Naive B cell (primary cell): Measurements from ENCODE around the gene CYP27B1. TPM values are rescaled to one million over a fixed set of nuclear protein-coding genes. Genes with fewer than 3 reads are reported as not detected.

Experiments
- ATAC-seq, 2 donors: fragments of 150-1000 bp; cut with Tn5 transposase; 2 replicates each; pipeline ENCODE4 v1.10.0; 2021; ENCODE audit warnings: low read depth in 2 of 2, mild to moderate bottlenecking in 2 of 2, moderate library complexity in 2 of 2
- DNase-seq: peaks from one replicate; pipeline ENCODE4 v3.0.0; 2022
- H3K27ac Mint-ChIP-seq, 6 donors: one replicate each; pipeline ENCODE4 v1.8.0; 2020 to 2022; ENCODE audit warnings: mild to moderate bottlenecking in 6 of 6, mixed read lengths in 6 of 6, moderate library complexity in 5 of 6, inconsistent platforms in 2 of 6
- H3K27me3 Mint-ChIP-seq, 3 donors: one replicate each; pipeline ENCODE4 v1.8.0; 2021 to 2022; ENCODE audit warnings: mixed read lengths in 3 of 3, mild to moderate bottlenecking in 1 of 3
- H3K36me3 Mint-ChIP-seq, 2 donors: one replicate each; pipeline ENCODE4 v1.8.0; 2020 to 2022; ENCODE audit warnings: mixed read lengths in 2 of 2, inconsistent platforms in 1 of 2, mild to moderate bottlenecking in 1 of 2
- H3K4me1 Mint-ChIP-seq, 3 donors: one replicate each; pipeline ENCODE4 v1.8.0; 2020 to 2022; ENCODE audit warnings: mixed read lengths in 3 of 3, inconsistent platforms in 1 of 3, mild to moderate bottlenecking in 1 of 3, moderate library complexity in 1 of 3
- H3K4me3 Mint-ChIP-seq, 8 donors: one replicate each; pipeline ENCODE4 v1.8.0; 2020 to 2022; ENCODE audit warnings: mild to moderate bottlenecking in 8 of 8, mixed read lengths in 8 of 8, moderate library complexity in 8 of 8, inconsistent platforms in 2 of 8
- H3K9me3 Mint-ChIP-seq, 7 donors: one replicate each; pipeline ENCODE4 v1.8.0; 2020 to 2022; ENCODE audit warnings: mixed read lengths in 7 of 7, mild to moderate bottlenecking in 5 of 7, inconsistent platforms in 2 of 7, moderate library complexity in 1 of 7
- polyA plus RNA-seq, 6 donors: library from polyadenylated mRNA; unstranded; fragments of 300-500 nt; fragmentation: Illumina TruSeq; gene quantifications; one replicate each; pipeline ENCODE4 v1.2.3, GENCODE V29; 2021; ENCODE audit warnings: low read depth in 6 of 6

CYP27B1 gene
- polyA plus RNA-seq, 6 donors from 2014 or later: 0.09 to 0.58 (median 0.31) TPM; not detected in 3

DNA sequence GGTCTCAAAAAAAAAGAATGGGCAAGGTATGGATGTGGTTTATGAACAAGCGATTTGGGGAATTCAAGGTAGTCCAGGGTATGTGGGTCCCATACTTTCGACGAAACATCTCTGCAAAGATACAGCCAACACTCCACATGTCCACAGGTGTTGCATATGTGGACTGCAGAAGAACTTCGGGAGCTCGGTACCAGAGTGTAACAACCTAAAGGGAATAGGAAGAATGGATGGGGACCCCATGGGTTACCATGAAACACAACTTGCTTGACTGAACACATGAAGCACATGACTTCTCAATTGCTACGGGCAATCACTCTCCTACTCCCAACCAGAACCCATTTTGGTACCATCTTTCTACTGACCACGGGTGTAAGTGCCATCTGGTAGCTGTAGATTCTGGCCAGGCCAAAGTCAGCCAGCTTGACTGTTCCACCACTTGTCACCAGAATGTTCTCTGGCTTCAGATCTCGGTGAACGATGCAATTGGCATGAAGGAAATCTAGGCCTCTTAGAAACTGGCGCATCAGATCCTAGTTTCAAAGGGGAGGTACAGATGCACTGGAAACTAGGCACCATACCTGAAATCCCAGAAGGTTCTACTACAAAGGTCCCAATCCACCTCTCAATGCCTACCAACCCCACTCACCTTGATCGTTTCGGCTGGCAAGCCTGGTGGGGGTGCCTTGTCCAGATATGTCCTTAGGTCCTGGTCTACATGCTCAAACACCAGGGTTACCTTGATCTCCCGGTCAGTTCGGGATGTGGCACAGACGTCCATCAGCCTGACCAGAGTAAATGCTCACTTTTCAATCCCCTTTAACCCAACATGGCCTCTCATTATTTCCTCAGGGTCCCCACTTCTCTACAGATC lies 16.1 kb downstream of the CYP27B1 start:
- no peak for ATAC-seq
- Mint-ChIP-seq H3K36me3 (no peaks in the 10 kb centered on the region), H3K27ac (peak overlapping the region in 3 of 6 donors; percentile 91 to 99 (median 95)), H3K4me3 (peak overlapping the region; percentile 78 to 98 (median 92)), H3K4me1 (peaks cover 44 to 55% (median 49%) of the 10 kb centered on the region in 3 donors), H3K9me3 (no peaks in the 10 kb centered on the region), H3K27me3 (no peaks in the 10 kb centered on the region)
- DNase-seq: no peak

GRCh38 chr12:57749061-57749460 lies 17.8 kb downstream of the CYP27B1 start:
- no peak for ATAC-seq
- no peaks in the 10 kb centered on the region for H3K36me3 Mint-ChIP-seq
- DNase-seq: no peak
- H3K27me3 Mint-ChIP-seq: no peaks in the 10 kb centered on the region
- H3K4me1 Mint-ChIP-seq: peaks cover 51 to 62% (median 57%) of the 10 kb centered on the region in 3 donors
- H3K27ac Mint-ChIP-seq: no peak overlapping the region
- no peaks in the 10 kb centered on the region for H3K9me3 Mint-ChIP-seq
- H3K4me3 Mint-ChIP-seq: peak overlapping the region in 1 of 8 donors; percentile 26

GRCh38 chr12:57746025-57746424 lies 20.9 kb downstream of the CYP27B1 start:
- ATAC-seq (no peak), DNase-seq (no peak)
- no peaks in the 10 kb centered on the region for H3K9me3 Mint-ChIP-seq
- H3K4me3 Mint-ChIP-seq: peak overlapping the region; percentile 90 to 99 (median 96)
- H3K4me1 Mint-ChIP-seq: peaks cover 46 to 50% (median 50%) of the 10 kb centered on the region in 3 donors
- no peaks in the 10 kb centered on the region for H3K36me3 Mint-ChIP-seq
- H3K27ac Mint-ChIP-seq: peak overlapping the region in 5 of 6 donors; percentile 92 to 98 (median 96)
- no peaks in the 10 kb centered on the region for H3K27me3 Mint-ChIP-seq

DNA sequence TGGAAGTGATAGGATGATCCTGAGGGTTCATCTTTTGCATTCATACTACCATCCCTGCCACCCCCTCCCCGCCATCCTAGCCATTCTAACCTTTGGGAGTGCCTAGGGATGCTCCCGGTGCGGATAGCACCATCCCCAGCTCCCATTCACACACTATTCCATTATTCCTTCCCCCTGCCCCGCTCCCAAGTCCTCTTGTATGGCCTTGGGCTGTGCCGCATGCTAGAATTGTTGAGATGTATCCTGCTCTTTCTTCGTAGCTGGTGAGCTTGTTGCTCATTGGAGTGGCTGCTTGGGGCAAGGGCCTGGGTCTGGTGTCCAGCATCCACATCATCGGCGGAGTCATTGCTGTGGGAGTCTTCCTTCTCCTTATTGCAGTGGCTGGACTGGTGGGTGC lies 21.4 kb downstream of the CYP27B1 start:
- DNase-seq (no peak), ATAC-seq (no peak)
- Mint-ChIP-seq H3K9me3 (no peaks in the 10 kb centered on the region), H3K4me1 (peaks cover 48 to 54% (median 50%) of the 10 kb centered on the region in 3 donors), H3K27ac (peak overlapping the region; percentile 92 to 98 (median 96)), H3K4me3 (peak overlapping the region; percentile 90 to 99 (median 96)), H3K27me3 (no peaks in the 10 kb centered on the region), H3K36me3 (no peaks in the 10 kb centered on the region)

- Mint-ChIP-seq H3K9me3 (no peaks in the 10 kb centered on the region), H3K4me3 (peak within 1 kb of the TSS; percentile 90 to 99 (median 96)), H3K27me3 (no peaks in the 10 kb centered on the region), H3K4me1 (peaks cover 50 to 53% (median 51%) of the 10 kb centered on the region in 3 donors), H3K36me3 (no peaks in the 10 kb centered on the region), H3K27ac (peak within 1 kb of the TSS; percentile 92 to 98 (median 96))
- ATAC-seq (peak; percentile 79 to 83), DNase-seq (peak; percentile 94)
These were observed 21.9 kb downstream of the CYP27B1 start, which contains the start of gene TSPAN31 for GRCh38 chr12:57744777-57745484. TSPAN31 (plus strand) TSS chr12:57745039; CDS start chr12:57745155, 116 bp downstream.

GRCh38 chr12:57744194-57744776 lies 22.6 kb downstream of the CYP27B1 start:
- Mint-ChIP-seq H3K27me3 (no peaks in the 10 kb centered on the region), H3K4me3 (peak overlapping the region; percentile 90 to 99 (median 96)), H3K4me1 (peaks cover 55 to 56% (median 56%) of the 10 kb centered on the region in 3 donors), H3K9me3 (no peaks in the 10 kb centered on the region), H3K36me3 (no peaks in the 10 kb centered on the region), H3K27ac (peak overlapping the region; percentile 91 to 98 (median 96))
- DNase-seq (peak; percentile 74), ATAC-seq (peak; percentile 62)

DNA sequence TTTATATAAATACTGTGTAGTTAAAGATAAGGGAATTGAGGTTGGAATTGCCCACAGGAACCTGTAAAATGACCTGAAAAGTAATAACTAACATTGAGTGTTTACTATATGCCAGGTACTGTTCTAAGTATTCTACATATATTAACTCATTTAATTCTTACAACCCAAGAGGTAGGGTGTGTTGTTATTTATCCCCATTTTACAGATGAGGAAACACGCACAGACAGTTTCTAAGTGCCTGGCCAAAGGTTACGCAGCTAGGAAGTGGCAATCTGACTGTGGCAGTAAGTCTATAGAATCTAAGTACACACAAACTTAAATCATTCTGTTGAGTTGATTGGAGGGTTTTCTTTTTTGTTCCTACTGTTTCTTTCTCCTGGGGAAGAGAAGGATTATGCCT lies 23.1 kb downstream of the CYP27B1 start:
- H3K4me1 Mint-ChIP-seq: peaks cover 57 to 61% (median 61%) of the 10 kb centered on the region in 3 donors
- H3K4me3 Mint-ChIP-seq: peak overlapping the region in 7 of 8 donors; percentile 90 to 99 (median 96)
- DNase-seq (no peak), ATAC-seq (no peak)
- H3K9me3 Mint-ChIP-seq: no peaks in the 10 kb centered on the region
- H3K27ac Mint-ChIP-seq: peak overlapping the region; percentile 91 to 98 (median 96)
- no peaks in the 10 kb centered on the region for H3K27me3 Mint-ChIP-seq
- H3K36me3 Mint-ChIP-seq: no peaks in the 10 kb centered on the region

DNA sequence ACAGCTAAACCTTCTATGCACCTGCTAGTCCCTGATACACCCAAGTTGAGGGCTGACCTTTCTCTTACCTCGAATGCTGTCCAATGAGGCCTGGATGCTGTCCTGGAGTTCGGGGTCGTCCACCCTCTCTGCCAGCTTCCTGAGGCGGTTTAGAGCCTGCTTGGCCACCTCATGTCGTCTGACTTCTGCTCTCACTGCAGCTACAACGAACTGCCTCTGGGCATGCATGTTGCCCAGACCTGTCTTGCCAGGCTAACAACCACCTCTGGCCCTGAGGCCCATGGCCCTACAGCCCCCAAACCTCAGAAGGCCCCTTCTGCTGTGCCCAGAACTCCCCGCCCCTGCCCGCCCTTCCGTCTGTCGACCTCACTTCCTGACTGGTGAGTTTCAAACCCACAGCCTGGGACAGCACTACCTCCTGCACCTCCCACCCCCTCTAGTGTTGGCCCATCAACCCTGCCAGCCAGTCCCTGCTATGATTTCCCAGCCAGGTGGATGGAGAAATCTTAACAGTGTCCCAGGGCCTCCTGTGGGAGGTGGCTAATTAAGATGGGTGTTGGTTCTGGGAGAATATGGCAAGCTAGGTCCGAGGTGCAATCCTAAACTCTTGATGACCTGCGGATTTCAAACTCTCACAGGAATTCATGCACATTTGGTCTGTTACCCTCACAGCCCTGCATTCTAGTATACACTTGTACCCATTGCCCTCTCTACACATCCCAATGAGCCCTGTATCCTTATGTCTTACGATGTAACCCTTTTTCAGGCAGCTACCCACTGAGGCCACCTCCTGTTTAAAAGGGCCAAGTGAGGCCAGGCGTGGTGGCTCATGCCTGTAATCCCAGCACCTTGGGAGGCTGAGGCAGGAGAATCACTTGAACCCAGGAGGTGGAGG lies 24.8 kb downstream of the CYP27B1 start:
- Mint-ChIP-seq H3K4me3 (peak overlapping the region; percentile 81 to 95 (median 92)), H3K36me3 (no peaks in the 10 kb centered on the region), H3K27me3 (no peaks in the 10 kb centered on the region), H3K27ac (peak overlapping the region; percentile 93 to 97 (median 96)), H3K9me3 (no peaks in the 10 kb centered on the region), H3K4me1 (peaks cover 57 to 61% (median 58%) of the 10 kb centered on the region in 3 donors)
- DNase-seq (peak; percentile 66), ATAC-seq (peak; percentile 48 to 51)

DNA sequence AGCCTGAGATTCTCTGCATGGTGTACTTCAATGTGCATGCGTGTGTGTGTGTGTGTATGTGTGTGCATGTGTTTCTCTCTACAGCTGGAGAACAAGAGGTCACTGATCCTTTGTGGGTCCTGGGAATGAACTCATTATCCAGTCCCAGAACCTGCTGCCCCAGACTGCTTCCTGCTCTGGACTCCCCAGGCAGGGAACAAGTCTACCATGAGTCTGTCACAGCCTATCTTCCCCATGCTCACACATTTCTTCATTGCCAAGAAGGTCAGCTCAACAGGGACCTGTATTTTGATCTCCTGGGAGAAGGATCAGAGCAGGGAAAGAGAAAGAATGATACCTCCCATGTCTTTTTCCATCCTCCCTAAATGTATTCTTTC lies 25.5 kb downstream of the CYP27B1 start:
- no peak for DNase-seq
- Mint-ChIP-seq H3K27ac (peak overlapping the region; percentile 93 to 97 (median 96)), H3K27me3 (no peaks in the 10 kb centered on the region), H3K4me3 (peak overlapping the region; percentile 81 to 95 (median 92)), H3K36me3 (no peaks in the 10 kb centered on the region), H3K9me3 (no peaks in the 10 kb centered on the region), H3K4me1 (peaks cover 59 to 62% (median 60%) of the 10 kb centered on the region in 3 donors)
- ATAC-seq: no peak

GRCh38 chr12:57740656-57741412 lies 26.0 kb downstream of the CYP27B1 start:
- Mint-ChIP-seq H3K36me3 (no peaks in the 10 kb centered on the region), H3K4me3 (peak overlapping the region; percentile 81 to 95 (median 92)), H3K9me3 (no peaks in the 10 kb centered on the region), H3K27me3 (no peaks in the 10 kb centered on the region), H3K4me1 (peaks cover 56 to 57% (median 57%) of the 10 kb centered on the region in 3 donors), H3K27ac (peak overlapping the region; percentile 93 to 97 (median 96))
- DNase-seq (peak; percentile 71), ATAC-seq (peak; percentile 37 to 46)

DNA sequence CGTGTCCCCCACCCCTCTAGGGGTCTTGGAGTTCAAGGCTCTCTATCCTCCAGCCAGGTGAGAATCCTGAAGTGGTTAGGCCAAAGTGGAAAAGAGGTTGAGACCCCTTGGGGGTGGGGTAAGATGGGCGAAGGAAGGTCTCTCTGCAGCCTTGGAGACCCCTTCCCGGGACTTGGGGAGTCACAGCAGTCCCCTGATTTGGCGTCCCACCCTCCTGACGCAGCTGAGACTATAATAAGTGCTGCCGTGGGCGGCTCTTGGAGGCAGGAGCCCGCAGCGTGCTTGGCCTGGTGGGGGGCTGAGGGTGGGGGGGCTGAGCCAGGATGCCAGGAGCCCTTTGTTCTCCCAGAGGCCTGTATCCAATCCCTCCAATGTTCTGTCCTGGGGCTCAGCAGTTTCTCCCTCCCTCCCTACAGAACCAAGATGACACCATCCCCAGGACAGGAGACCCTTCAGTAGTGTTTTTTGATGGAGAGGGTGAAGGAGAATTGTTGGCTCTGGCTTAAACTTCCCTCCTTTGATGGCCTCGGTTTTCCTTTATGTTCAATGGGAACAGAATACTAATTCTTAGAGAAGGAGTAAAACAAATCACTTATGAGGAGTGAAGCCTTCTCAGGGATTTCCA lies 26.9 kb downstream of the CYP27B1 start:
- Mint-ChIP-seq H3K27me3 (no peaks in the 10 kb centered on the region), H3K27ac (peak overlapping the region in 4 of 6 donors; percentile 65 to 97 (median 90)), H3K4me3 (peak overlapping the region in 4 of 8 donors; percentile 22 to 95 (median 84)), H3K4me1 (peaks cover 49 to 53% (median 51%) of the 10 kb centered on the region in 3 donors), H3K36me3 (peaks cover under 1% of the 10 kb centered on the region in 2 donors), H3K9me3 (no peaks in the 10 kb centered on the region)
- ATAC-seq: no peak
- no peak for DNase-seq
